ENCODE data around the gene MYLK. TPM values are rescaled to one million over a fixed set of nuclear protein-coding genes. Genes with fewer than 3 reads are reported as not detected.
A peak's percentile ranks its signal among the peaks of the same experiment; 100 is the strongest.

The MYLK gene
- total RNA-seq, 1 donor from 2014 or later = 2.6 TPM

DNA sequence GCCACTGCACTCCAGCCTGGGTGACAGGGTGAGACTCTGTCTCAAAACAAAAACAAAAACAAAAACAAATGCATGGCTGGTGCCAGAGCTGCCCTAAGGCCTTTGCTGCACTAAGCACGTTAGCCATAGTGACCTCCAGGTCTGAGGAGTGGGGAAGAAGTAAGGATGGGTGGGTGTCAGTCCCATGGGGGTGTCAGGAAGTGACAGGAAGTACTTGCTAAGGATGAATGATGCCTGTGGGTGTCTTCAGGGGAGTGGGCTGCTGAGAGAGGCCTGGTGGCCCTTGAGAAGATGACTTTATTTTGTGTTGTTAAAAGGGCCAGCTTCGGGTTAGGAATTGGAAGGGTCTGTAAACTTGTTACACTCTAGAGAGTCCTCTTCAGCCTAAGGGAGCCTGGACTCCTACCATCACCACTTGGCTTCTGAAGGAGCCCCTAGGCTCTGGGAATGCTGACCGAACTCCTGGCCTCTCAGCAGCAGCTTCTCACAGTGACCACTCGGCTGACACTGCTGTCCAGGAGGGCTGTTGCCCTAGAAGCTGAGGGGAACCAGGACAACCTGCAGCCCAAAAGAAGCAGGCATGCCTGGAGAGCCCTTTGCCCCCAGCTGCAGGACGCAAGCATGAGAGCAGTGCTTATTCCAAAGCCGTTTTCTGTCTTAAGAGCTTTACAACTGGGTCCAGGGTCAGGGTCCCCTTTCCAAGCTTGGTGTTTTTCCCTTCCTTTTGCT, 116.4 kb downstream of the MYLK start:
- Histone ChIP-seq H3K36me3 (ENCODE audit: control insufficient read depth, insufficient read depth, low read length) (no peaks in the 10 kb centered on the region), H3K4me3 (ENCODE audit: low read depth, low read length) (no peak overlapping the region), H3K27me3 (ENCODE audit: control insufficient read depth, insufficient read depth, low read length) (no peaks in the 10 kb centered on the region)
- TF ChIP-seq, protein P1, sequence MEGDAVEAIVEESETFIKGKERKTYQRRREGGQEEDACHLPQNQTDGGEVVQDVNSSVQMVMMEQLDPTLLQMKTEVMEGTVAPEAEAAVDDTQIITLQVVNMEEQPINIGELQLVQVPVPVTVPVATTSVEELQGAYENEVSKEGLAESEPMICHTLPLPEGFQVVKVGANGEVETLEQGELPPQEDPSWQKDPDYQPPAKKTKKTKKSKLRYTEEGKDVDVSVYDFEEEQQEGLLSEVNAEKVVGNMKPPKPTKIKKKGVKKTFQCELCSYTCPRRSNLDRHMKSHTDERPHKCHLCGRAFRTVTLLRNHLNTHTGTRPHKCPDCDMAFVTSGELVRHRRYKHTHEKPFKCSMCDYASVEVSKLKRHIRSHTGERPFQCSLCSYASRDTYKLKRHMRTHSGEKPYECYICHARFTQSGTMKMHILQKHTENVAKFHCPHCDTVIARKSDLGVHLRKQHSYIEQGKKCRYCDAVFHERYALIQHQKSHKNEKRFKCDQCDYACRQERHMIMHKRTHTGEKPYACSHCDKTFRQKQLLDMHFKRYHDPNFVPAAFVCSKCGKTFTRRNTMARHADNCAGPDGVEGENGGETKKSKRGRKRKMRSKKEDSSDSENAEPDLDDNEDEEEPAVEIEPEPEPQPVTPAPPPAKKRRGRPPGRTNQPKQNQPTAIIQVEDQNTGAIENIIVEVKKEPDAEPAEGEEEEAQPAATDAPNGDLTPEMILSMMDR (IDR thresholded peaks at IDR 0.05; ENCODE audit: insufficient read depth, low read length, severe bottlenecking) = no peak
- no peak for FAIRE-seq
- DNase-seq (ENCODE audit: low read depth) = no peak

DNA sequence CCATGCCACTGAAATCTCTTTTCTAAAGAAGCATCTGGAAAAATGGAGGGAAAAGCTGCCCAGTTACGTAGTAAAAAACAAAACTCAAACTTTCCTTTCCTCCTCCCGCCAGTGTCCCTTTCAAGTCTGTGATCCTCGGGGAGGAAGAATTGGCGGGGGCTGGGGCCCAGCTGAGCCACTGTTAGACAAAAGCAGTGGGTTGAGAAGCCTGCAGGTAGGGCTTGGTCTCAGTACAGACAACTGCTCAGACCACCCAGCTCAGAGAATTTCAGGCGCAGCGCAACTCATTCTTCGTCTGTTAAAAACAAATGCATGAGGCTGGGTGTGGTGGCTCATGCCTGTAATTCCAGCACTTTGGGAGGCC, 117.1 kb downstream of the MYLK start:
- H3K4me3 ChIP-seq (ENCODE audit: low read depth, low read length) = no peak overlapping the region
- DNase-seq (ENCODE audit: low read depth) (no peak), FAIRE-seq (no peak)
- no peaks in the 10 kb centered on the region for H3K27me3 ChIP-seq (ENCODE audit: control insufficient read depth, insufficient read depth, low read length)
- H3K36me3 ChIP-seq (ENCODE audit: control insufficient read depth, insufficient read depth, low read length) = no peaks in the 10 kb centered on the region
- TF ChIP-seq, protein P1 (IDR thresholded peaks at IDR 0.05; ENCODE audit: insufficient read depth, low read length, severe bottlenecking) = no peak

DNA sequence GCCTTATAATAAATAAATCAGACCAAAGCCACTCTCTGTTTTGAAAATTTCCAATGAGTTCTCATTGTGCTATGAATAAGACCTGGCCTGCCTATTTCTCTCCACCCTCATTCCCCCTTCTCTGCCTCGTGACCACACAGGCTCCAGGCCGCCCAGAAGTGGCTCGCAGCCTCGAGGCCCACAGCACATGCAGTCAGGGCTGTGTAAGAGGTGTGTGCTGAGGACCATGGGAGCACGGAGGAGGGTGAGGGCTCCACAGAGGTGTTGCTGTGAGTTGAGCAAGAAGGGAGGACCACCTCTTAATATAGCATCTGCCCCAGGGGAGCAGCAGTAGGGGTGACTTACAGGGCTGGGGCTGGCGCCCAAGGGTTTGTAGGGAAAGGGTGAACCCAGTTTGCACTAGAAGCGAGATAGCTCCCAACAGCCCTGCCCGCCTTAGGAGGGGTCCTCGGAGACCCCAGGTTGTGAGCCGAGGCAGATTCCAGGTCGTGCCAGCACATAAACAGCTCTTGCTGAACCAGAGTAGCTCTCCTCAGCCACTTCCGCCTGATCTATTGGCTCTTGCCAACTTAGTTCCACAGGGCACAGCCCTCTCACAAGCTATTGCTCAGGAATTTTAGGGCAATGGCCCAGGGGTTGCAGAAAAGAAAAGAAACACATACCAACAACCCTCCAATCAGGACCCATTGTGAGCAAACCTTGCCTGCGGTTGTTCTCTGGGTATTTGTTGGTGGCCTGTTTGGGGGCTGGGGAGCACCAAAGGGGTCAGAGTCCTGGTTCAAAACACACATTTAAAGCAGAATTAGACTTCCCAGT, 117.7 kb downstream of the MYLK start:
- Histone ChIP-seq H3K36me3 (ENCODE audit: control insufficient read depth, insufficient read depth, low read length) (no peaks in the 10 kb centered on the region), H3K4me3 (ENCODE audit: low read depth, low read length) (no peak overlapping the region), H3K27me3 (ENCODE audit: control insufficient read depth, insufficient read depth, low read length) (no peaks in the 10 kb centered on the region)
- DNase-seq (ENCODE audit: low read depth) (no peak), FAIRE-seq (no peak)
- TF ChIP-seq, protein P1 (IDR thresholded peaks at IDR 0.05; ENCODE audit: insufficient read depth, low read length, severe bottlenecking) = no peak

DNA sequence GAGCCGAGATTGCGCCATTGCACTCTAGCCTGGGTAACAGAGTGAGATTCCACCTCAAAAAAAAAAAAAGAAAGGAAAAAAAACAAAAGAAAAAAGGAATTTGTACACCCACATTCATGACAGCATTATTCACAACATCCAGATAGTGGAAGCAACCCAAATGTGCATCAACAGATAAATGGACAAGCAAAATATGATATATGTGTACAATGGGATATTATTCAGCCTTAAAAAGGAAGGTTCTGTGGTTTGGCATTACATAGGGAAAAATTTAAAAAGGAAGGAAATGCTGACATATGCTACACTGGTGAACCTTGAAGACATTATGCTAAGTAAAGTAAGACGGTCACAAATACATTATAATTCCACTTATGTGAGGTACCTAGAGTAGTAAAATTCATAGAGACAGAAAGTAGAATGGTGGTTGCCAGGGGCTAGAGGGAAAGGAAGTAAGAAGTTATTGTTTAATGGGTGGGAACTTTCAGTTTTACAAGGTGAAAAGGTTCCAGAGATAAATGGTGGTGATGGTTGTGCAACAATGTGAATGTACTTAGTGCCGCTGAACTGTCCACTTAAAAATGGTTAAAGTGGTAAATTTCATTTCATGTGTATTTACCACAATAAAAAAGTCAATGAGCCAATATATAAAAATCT, 118.5 kb downstream of the MYLK start:
- Histone ChIP-seq H3K27me3 (ENCODE audit: control insufficient read depth, insufficient read depth, low read length) (no peaks in the 10 kb centered on the region), H3K36me3 (ENCODE audit: control insufficient read depth, insufficient read depth, low read length) (no peaks in the 10 kb centered on the region), H3K4me3 (ENCODE audit: low read depth, low read length) (no peak overlapping the region)
- DNase-seq (ENCODE audit: low read depth) (no peak), FAIRE-seq (no peak)
- TF ChIP-seq, protein P1 (IDR thresholded peaks at IDR 0.05; ENCODE audit: insufficient read depth, low read length, severe bottlenecking) = no peak

DNA sequence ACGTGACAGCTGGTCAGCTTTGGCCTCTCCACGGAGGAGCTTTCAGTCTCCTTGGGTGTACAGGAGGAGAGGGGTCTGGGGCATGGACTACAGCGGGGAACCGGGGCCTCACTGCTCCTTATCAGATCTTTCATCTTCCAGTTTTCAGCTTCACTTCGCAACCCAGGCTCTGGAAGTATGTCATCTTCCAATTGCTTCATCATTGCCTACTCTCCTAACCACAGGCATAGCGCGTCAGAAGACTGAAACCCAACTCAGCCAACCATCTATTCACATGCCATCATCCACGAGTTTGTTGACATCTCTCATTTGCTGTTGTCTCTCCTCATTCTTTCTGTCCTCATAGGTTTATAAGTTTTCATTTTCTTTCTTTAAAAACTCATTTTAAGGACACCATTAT, 119.5 kb downstream of the MYLK start:
- no peak overlapping the region for H3K4me3 ChIP-seq (ENCODE audit: low read depth, low read length)
- TF ChIP-seq, protein P1 (IDR thresholded peaks at IDR 0.05; ENCODE audit: insufficient read depth, low read length, severe bottlenecking) = no peak

More for the DNA sequence above, 119.5 kb downstream of the MYLK start:
- DNase-seq (ENCODE audit: low read depth) = no peak
- FAIRE-seq = peak; percentile 94
- H3K36me3 ChIP-seq (ENCODE audit: control insufficient read depth, insufficient read depth, low read length) = no peaks in the 10 kb centered on the region
- H3K27me3 ChIP-seq (ENCODE audit: control insufficient read depth, insufficient read depth, low read length) = no peaks in the 10 kb centered on the region

All from bronchial epithelial cell (primary cell).